ENCODE measurements around the gene PRR23C.

Gene PRR23C

DNA sequence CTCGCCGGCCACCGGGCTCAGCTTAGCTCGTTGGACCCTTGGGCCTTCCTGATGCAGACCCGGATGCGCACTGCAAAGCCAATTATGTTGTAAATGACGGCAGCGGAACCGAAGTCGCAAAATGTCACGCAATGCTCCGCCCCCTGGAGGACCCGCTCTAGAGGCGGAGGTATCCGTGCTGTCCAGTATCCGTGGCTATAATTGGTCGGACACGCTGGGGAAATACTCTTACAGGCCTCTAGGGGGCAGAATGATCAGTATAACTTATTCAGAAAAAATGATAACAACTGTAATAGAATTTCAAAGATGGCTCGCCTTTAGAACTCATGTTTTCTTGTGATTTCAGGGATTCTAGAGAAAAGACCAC is 23.8 kb downstream of the PRR23C start, which contains the start of gene PRR23B:
Gene PRR23B, minus strand, starts transcription at position 59 of the 367 bp plus-strand sequence. CDS start 265 bp downstream, outside the sequence.
- H3K4me3 ChIP-seq (ENCODE audit: insufficient read depth, low read length, poor library complexity, severe bottlenecking): no peak within 1 kb of the TSS
- no peak for TF ChIP-seq EZH2phosphoT487 (conservative IDR thresholded peaks at IDR 0.05; ENCODE audit: low read length)
- TF ChIP-seq, protein P1, sequence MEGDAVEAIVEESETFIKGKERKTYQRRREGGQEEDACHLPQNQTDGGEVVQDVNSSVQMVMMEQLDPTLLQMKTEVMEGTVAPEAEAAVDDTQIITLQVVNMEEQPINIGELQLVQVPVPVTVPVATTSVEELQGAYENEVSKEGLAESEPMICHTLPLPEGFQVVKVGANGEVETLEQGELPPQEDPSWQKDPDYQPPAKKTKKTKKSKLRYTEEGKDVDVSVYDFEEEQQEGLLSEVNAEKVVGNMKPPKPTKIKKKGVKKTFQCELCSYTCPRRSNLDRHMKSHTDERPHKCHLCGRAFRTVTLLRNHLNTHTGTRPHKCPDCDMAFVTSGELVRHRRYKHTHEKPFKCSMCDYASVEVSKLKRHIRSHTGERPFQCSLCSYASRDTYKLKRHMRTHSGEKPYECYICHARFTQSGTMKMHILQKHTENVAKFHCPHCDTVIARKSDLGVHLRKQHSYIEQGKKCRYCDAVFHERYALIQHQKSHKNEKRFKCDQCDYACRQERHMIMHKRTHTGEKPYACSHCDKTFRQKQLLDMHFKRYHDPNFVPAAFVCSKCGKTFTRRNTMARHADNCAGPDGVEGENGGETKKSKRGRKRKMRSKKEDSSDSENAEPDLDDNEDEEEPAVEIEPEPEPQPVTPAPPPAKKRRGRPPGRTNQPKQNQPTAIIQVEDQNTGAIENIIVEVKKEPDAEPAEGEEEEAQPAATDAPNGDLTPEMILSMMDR (IDR thresholded peaks at IDR 0.05; ENCODE audit: insufficient read depth, low read length, poor library complexity, severe bottlenecking): peak; percentile 10

DNA sequence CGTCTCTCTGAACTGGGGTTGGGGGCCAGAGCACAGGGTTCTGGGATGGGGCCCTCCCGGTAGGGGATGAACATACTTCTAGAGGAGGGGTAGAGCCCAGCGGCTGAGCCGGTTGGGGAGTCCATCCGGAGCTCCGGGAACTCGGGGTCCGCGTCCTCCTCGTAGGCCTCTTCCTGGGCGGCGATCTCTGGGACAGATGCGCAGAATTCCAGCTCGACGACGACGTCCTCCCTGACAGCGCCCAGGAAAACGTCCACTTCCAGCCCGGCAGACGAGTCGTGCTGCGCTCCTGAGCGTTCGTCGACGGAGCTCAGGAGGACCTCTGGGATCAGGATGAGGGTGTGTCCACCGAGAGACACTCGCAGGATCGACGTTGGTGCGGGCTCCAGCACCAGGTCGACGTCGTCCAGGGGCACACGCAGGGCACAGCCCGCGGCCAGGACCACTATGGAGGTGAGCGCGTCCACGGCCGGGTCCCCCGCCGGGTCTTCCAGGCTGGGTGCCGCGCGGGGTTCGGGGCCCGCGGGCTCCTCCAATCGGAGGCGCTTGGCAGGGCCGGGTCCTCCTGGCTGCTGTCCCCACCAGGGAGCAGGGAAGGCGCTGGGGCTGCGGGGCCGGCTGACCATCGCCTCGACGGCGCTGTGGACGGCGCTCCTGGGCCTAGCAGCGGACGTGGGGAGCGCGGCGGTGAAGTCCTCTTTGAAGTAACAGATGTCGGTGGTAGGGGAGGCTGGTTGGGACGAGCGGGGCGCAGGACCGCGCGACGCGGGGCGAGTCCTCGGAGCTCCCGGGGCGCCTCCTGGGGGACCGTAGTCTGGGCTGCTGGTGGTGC is 24.4 kb downstream of the PRR23C start:
- H3F3A ChIP-seq (ENCODE audit: insufficient read depth): no peaks in the 10 kb centered on the region
- no peaks in the 10 kb centered on the region for H3K27me3 ChIP-seq (ENCODE audit: low read length)
- no peaks in the 10 kb centered on the region for H3K36me3 ChIP-seq (ENCODE audit: low read length)
- H3K9me2 ChIP-seq (replicated peaks; ENCODE audit: insufficient read depth, low read length): no peaks in the 10 kb centered on the region
- TF ChIP-seq EZH2phosphoT487 (conservative IDR thresholded peaks at IDR 0.05; ENCODE audit: low read length): no peak
- TF ChIP-seq, protein P1 (IDR thresholded peaks at IDR 0.05; ENCODE audit: insufficient read depth, low read length, poor library complexity, severe bottlenecking): no peak
- no peak overlapping the region for H3K4me3 ChIP-seq (ENCODE audit: insufficient read depth, low read length, poor library complexity, severe bottlenecking)
- H3K9me3 ChIP-seq (ENCODE audit: insufficient read depth, low read length): no peaks in the 10 kb centered on the region
- H3K9ac ChIP-seq (ENCODE audit: low read length): no peak overlapping the region
- H2AFZ ChIP-seq (ENCODE audit: low read depth, low read length, severe bottlenecking): no peak overlapping the region
- no peak overlapping the region for H3K27ac ChIP-seq (ENCODE audit: low read depth, low read length)
- H4K20me1 ChIP-seq (ENCODE audit: low read depth, low read length): no peaks in the 10 kb centered on the region
- no peak overlapping the region for H3K4me2 ChIP-seq (ENCODE audit: low read depth, low read length, poor library complexity, severe bottlenecking)
- H3K79me2 ChIP-seq (ENCODE audit: insufficient read depth, low read length): no peaks in the 10 kb centered on the region

More for the DNA sequence above, 23.8 kb downstream of the PRR23C start, which contains the start of gene PRR23B:
- no peaks in the 10 kb centered on the region for H3K27me3 ChIP-seq (ENCODE audit: low read length)
- H2AFZ ChIP-seq (ENCODE audit: low read depth, low read length, severe bottlenecking): no peak within 1 kb of the TSS
- no peaks in the 10 kb centered on the region for H3F3A ChIP-seq (ENCODE audit: insufficient read depth)
- no peak within 1 kb of the TSS for H3K4me2 ChIP-seq (ENCODE audit: low read depth, low read length, poor library complexity, severe bottlenecking)
- H3K9me3 ChIP-seq (ENCODE audit: insufficient read depth, low read length): no peaks in the 10 kb centered on the region
- no peaks in the 10 kb centered on the region for H4K20me1 ChIP-seq (ENCODE audit: low read depth, low read length)
- H3K36me3 ChIP-seq (ENCODE audit: low read length): no peaks in the 10 kb centered on the region
- H3K9ac ChIP-seq (ENCODE audit: low read length): no peak within 1 kb of the TSS
- no peak within 1 kb of the TSS for H3K27ac ChIP-seq (ENCODE audit: low read depth, low read length)
- H3K9me2 ChIP-seq (replicated peaks; ENCODE audit: insufficient read depth, low read length): no peaks in the 10 kb centered on the region
- no peaks in the 10 kb centered on the region for H3K79me2 ChIP-seq (ENCODE audit: insufficient read depth, low read length)

DNA sequence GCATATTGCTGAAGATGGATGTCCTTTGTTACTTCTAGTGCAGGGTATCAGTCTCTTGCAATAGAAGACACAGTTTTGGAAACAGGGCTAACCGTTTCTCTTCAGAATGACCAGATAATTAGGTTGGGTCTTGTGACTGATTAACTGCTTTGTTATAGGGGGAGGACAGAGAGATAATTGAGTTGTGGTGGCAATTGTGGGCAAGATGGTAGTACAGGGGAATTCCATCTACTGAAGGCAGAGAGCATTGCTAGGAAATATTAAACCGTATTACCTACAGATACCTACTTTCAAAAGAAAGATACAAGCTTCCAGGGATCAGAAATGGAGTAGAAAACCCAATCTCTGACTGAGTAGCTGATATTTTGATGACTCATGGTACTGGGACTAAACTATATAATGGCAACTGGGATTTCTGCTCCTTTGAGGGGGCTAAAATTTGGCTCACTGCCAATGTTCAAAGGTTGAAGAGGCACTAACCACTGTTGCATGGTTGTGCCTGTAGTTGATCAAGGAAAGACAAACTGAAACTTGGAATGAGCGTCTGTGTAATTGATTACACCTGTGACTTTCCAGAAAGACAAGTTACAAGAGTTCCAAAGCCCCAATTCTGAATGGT is 28.2 kb downstream of the PRR23C start:
- Histone ChIP-seq H3F3A (ENCODE audit: insufficient read depth) (no peaks in the 10 kb centered on the region), H3K9ac (ENCODE audit: low read length) (no peak overlapping the region), H3K9me2 (replicated peaks; ENCODE audit: insufficient read depth, low read length) (no peaks in the 10 kb centered on the region), H3K27ac (ENCODE audit: low read depth, low read length) (no peak overlapping the region), H3K79me2 (ENCODE audit: insufficient read depth, low read length) (no peaks in the 10 kb centered on the region), H3K27me3 (ENCODE audit: low read length) (no peaks in the 10 kb centered on the region), H3K4me3 (ENCODE audit: insufficient read depth, low read length, poor library complexity, severe bottlenecking) (no peak overlapping the region), H4K20me1 (ENCODE audit: low read depth, low read length) (no peaks in the 10 kb centered on the region), H3K4me2 (ENCODE audit: low read depth, low read length, poor library complexity, severe bottlenecking) (no peak overlapping the region), H3K36me3 (ENCODE audit: low read length) (no peaks in the 10 kb centered on the region), H3K9me3 (ENCODE audit: insufficient read depth, low read length) (no peaks in the 10 kb centered on the region), H2AFZ (ENCODE audit: low read depth, low read length, severe bottlenecking) (no peak overlapping the region)
- TF ChIP-seq, protein P1 (IDR thresholded peaks at IDR 0.05; ENCODE audit: insufficient read depth, low read length, poor library complexity, severe bottlenecking): no peak
- TF ChIP-seq EZH2phosphoT487 (conservative IDR thresholded peaks at IDR 0.05; ENCODE audit: low read length): no peak

All from SU-DHL-6 (cell line).